GM13976 (cell line): ENCODE measurements around the gene CYGB.

Experiments
- DNase-seq: peaks from one replicate; pipeline ENCODE4 v3.0.0; 2012; ENCODE audit warnings: low spot score
- CTCF ChIP-seq: IDR thresholded peaks from 2 replicates; pipeline ENCODE4 v1.5.1; 2012; ENCODE audit warnings: borderline replicate concordance, mild to moderate bottlenecking; ENCODE audit not compliant: insufficient read depth; ENCODE audit errors: extremely low read depth, missing control alignments, control extremely low read depth
- in situ Hi-C: fragments of 300-500 bp; cut with MboI; formaldehyde crosslinking; loops from one replicate; pipeline ENCODE4 v1.12.0; 2022; ENCODE audit warnings: low sequenced_read_pairs, mixed read lengths, inconsistent platforms; ENCODE audit not compliant: unreplicated experiment

CYGB gene

GRCh38 chr17:76497979-76498875 lies 39.3 kb downstream of the CYGB start:
- TF ChIP-seq CTCF, result no peak
- no peak for DNase-seq
- in situ Hi-C loops, result no loop called here

- TF ChIP-seq CTCF, result no peak
- no peak for DNase-seq
- in situ Hi-C loops, result no loop called here
Measured at GRCh38 chr17:76497699-76497978, 39.9 kb downstream of the CYGB start.

GRCh38 chr17:76496464-76496863 lies 41.0 kb downstream of the CYGB start:
- no peak for TF ChIP-seq CTCF
- in situ Hi-C loops, result no loop called here
- peak; percentile 62 for DNase-seq

GRCh38 chr17:76495663-76496400 lies 41.7 kb downstream of the CYGB start:
- in situ Hi-C loops, result no loop called here
- DNase-seq, result no peak
- no peak for TF ChIP-seq CTCF

- no peak for TF ChIP-seq CTCF
- in situ Hi-C loops, result no loop called here
- no peak for DNase-seq
Measured at GRCh38 chr17:76493505-76494167, 43.9 kb downstream of the CYGB start.

- in situ Hi-C loops, result no loop called here
- TF ChIP-seq CTCF, result no peak
- peak; percentile 77 for DNase-seq
Measured at GRCh38 chr17:76492989-76493501, 44.5 kb downstream of the CYGB start.
